Liver (tissue), 9 donors: ENCODE measurements around the gene STK4. TPM values are rescaled to one million over a fixed set of nuclear protein-coding genes. Genes with fewer than 3 reads are reported as not detected.

Experiments used
- DNase-seq: peaks from one replicate; pipeline ENCODE4 v3.0.0-alpha.2; 2017; ENCODE audit warnings: low spot score
- H3K27ac ChIP-seq, 2 donors: one replicate each; pipeline ENCODE4 v1.7.0; 2013; ENCODE audit warnings: inconsistent platforms in 2 of 2, low read length in 2 of 2, control low read depth in 1 of 2, low read depth in 1 of 2, mild to moderate bottlenecking in 1 of 2
- H3K27me3 ChIP-seq, 4 donors: one replicate each; pipeline versions ENCODE4 v1.6.1 to v1.7.0; 2013; ENCODE audit warnings: low read length in 3 of 4, inconsistent platforms in 1 of 4, mild to moderate bottlenecking in 1 of 4, moderate library complexity in 1 of 4; ENCODE audit not compliant: control insufficient read depth in 4 of 4, insufficient read depth in 4 of 4
- H3K36me3 ChIP-seq, 4 donors: one replicate each; pipeline versions ENCODE4 v1.6.1 to v1.7.0; 2013; ENCODE audit warnings: low read length in 3 of 4, mild to moderate bottlenecking in 3 of 4, low read depth in 1 of 4, moderate library complexity in 1 of 4; ENCODE audit not compliant: control insufficient read depth in 4 of 4, insufficient read depth in 3 of 4
- H3K4me1 ChIP-seq, 4 donors: one replicate each; pipeline versions ENCODE4 v1.6.1 to v1.7.0; 2013; ENCODE audit warnings: low read length in 3 of 4, mild to moderate bottlenecking in 3 of 4, moderate library complexity in 1 of 4; ENCODE audit not compliant: control insufficient read depth in 4 of 4, insufficient read depth in 4 of 4
- H3K4me3 ChIP-seq, 3 donors: one replicate each; pipeline versions ENCODE4 v1.6.1 to v1.7.0; 2013; ENCODE audit warnings: low read length in 3 of 3, control low read depth in 1 of 3, low read depth in 1 of 3, mild to moderate bottlenecking in 1 of 3
- H3K9ac ChIP-seq, 2 donors: one replicate each; pipeline ENCODE4 v1.7.0; 2013; ENCODE audit warnings: low read length in 2 of 2, mild to moderate bottlenecking in 2 of 2, moderate library complexity in 2 of 2, control low read depth in 1 of 2, low read depth in 1 of 2
- H3K9me3 ChIP-seq, 4 donors: one replicate each; pipeline versions ENCODE4 v1.6.1 to v1.7.0; 2013; ENCODE audit warnings: low read length in 3 of 4; ENCODE audit not compliant: control insufficient read depth in 4 of 4
- ATF3 ChIP-seq: IDR thresholded peaks from 2 replicates; pipeline ENCODE4 v1.6.1; 2016; ENCODE audit warnings: antibody characterized with exemption
- EGR1 ChIP-seq, 2 donors: IDR thresholded peaks; 2 replicates each; pipeline ENCODE4 v1.6.1; 2016 to 2018; ENCODE audit warnings: antibody characterized with exemption in 2 of 2, low read depth in 2 of 2
- FOXA1 ChIP-seq: IDR thresholded peaks from 2 replicates; pipeline ENCODE4 v1.6.1; 2016; ENCODE audit warnings: antibody characterized with exemption
- FOXA2 ChIP-seq: IDR thresholded peaks from 2 replicates; pipeline ENCODE4 v1.6.1; 2016; ENCODE audit warnings: antibody characterized with exemption
- GABPA ChIP-seq, 2 donors: IDR thresholded peaks in 1 of 2; conservative IDR thresholded peaks in 1 of 2; 2 replicates each; pipeline ENCODE4 v1.6.1; 2016; ENCODE audit warnings: antibody characterized with exemption in 2 of 2, mild to moderate bottlenecking in 1 of 2, moderate library complexity in 1 of 2
- HNF4A ChIP-seq, 2 donors: conservative IDR thresholded peaks; 2 replicates each; pipeline ENCODE4 v1.6.1; 2016; ENCODE audit warnings: antibody characterized with exemption in 2 of 2, mild to moderate bottlenecking in 2 of 2
- HNF4G ChIP-seq: IDR thresholded peaks from 2 replicates; pipeline ENCODE4 v1.6.1; 2016; ENCODE audit warnings: antibody characterized with exemption
- JUND ChIP-seq, 2 donors: IDR thresholded peaks; 2 replicates each; pipeline ENCODE4 v1.6.1; 2016; ENCODE audit warnings: antibody characterized with exemption in 2 of 2
- NR2F2 ChIP-seq: IDR thresholded peaks from 2 replicates; pipeline ENCODE4 v1.6.1; 2016; ENCODE audit warnings: antibody characterized with exemption
- RAD21 ChIP-seq, 2 donors: IDR thresholded peaks; 2 replicates each; pipeline ENCODE4 v1.6.1; 2016; ENCODE audit warnings: antibody characterized with exemption in 2 of 2, mild to moderate bottlenecking in 2 of 2
- REST ChIP-seq: IDR thresholded peaks from 2 replicates; pipeline ENCODE4 v1.6.1; 2016; ENCODE audit warnings: antibody characterized with exemption, mild to moderate bottlenecking
- RXRA ChIP-seq, 2 donors: IDR thresholded peaks; 2 replicates each; pipeline ENCODE4 v1.6.1; 2017 to 2018; ENCODE audit warnings: antibody characterized with exemption in 2 of 2, mild to moderate bottlenecking in 1 of 2
- SP1 ChIP-seq: IDR thresholded peaks from 2 replicates; pipeline ENCODE4 v1.6.1; 2018; ENCODE audit warnings: antibody characterized with exemption, mild to moderate bottlenecking
- TAF1 ChIP-seq: conservative IDR thresholded peaks from 2 replicates; pipeline ENCODE4 v1.6.1; 2016; ENCODE audit warnings: antibody characterized with exemption, mild to moderate bottlenecking
- YY1 ChIP-seq: IDR thresholded peaks from 2 replicates; pipeline ENCODE4 v1.6.1; 2016; ENCODE audit warnings: antibody characterized with exemption, mild to moderate bottlenecking
- WGBS: extraction: QIAGEN DNeasy Blood & Tissue Kit; methylation state at CpG from one replicate; pipeline ENCODE4 v1.1.7; 2013; 5-methylcytosine and 5-hydroxymethylcytosine counted together
- polyA plus RNA-seq, 2 donors: library from polyadenylated mRNA; stranded (reverse) in 1 of 2; unstranded in 1 of 2; fragments of 200-250 nt in 1 of 2; fragments of >200 nt in 1 of 2; fragmentation: Nextera tagmentation in 1 of 2; extraction: Ambion mirVana in 1 of 2; gene quantifications; one replicate each; pipeline versions ENCODE4 v1.2.1 to v1.2.3, GENCODE V29; 2013 to 2015
- total RNA-seq, 2 donors: library from RNA; depleted of rRNA; stranded (reverse); fragments of >200 nt; gene quantifications; one replicate each; pipeline ENCODE4 v1.2.3, GENCODE V29; 2014
- TF ChIP-seq, protein P1 (sequence below): IDR thresholded peaks from 2 replicates; pipeline ENCODE4 v1.6.1; 2016; ENCODE audit warnings: antibody characterized with exemption
- TF ChIP-seq, protein P2 (sequence below): IDR thresholded peaks from 2 replicates; pipeline ENCODE4 v1.6.1; 2016; ENCODE audit warnings: antibody characterized with exemption
- TF ChIP-seq, protein P3 (sequence below): fragments of 150-350 bp; IDR thresholded peaks from 2 replicates; pipeline ENCODE4 v1.5.1; 2017; ENCODE audit warnings: improper control_type of control experiment, low read depth, low read length; ENCODE audit not compliant: missing input control
- donor health status: healthy.
- donor health status: healthy.
- donor health status: healthy.
- donor health status: healthy.
- donor health status: healthy.

Gene STK4
- total and polyA plus RNA-seq, 4 donors, result 3.7 to 20.8 (median 13.9) TPM

DNA sequence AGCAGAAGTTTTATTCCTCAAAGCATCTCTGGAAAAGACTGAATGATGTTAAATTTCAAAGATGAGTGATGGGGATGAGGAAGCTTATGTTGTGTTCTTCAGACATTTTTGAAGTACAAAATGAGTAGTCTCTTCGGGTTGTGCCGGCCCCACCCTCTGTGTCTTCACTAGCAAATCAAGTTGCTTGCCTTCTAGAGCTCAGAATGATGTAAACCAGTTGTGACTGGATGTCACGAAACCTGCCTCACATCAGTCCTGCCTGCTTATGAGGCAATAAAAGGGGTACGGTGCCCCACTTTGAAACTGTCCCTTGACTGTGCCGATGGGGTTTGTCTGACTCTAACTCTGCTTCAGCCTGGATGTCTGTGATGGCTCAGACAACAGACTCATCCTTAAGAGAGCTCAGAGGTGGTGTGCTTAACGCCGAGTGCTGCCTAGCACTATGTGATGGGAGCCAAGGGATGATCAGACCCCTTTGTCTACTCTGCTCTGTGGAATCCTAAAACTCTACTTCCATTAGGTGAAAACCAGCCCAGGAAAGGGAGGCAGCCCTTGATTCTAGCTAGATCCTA lies 25.1 kb upstream of the STK4 start:
- Histone ChIP-seq H3K9ac (no peak overlapping the region), H3K27me3 (no peaks in the 10 kb centered on the region), H3K27ac (no peak overlapping the region), H3K36me3 (peaks cover 8 to 53% (median 23%) of the 10 kb centered on the region in 4 donors), H3K4me1 (peaks cover 0 to 2% (median under 1%) of the 10 kb centered on the region in 4 donors), H3K9me3 (no peaks in the 10 kb centered on the region), H3K4me3 (no peak overlapping the region)
- WGBS, result 92% methylated on average over 7 of the region's 7 CpGs
- TF ChIP-seq FOXA2 (no peak), EGR1 (IDR thresholded peaks at IDR 0.05; ENCODE audit: low read depth in 2 of 2) (no peak), RXRA (IDR thresholded peaks at IDR 0.05) (no peak), HNF4G (no peak), ATF3 (no peak), HNF4A (conservative IDR thresholded peaks at IDR 0.05) (no peak), JUND (IDR thresholded peaks at IDR 0.05) (no peak), RAD21 (IDR thresholded peaks at IDR 0.05) (no peak), TAF1 (no peak), NR2F2 (no peak), FOXA1 (no peak), YY1 (no peak), GABPA (IDR thresholded peaks at IDR 0.05 in 1 of 2, conservative IDR thresholded peaks at IDR 0.05 in 1 of 2) (no peak), SP1 (no peak), REST (no peak)
- TF ChIP-seq, protein P1, sequence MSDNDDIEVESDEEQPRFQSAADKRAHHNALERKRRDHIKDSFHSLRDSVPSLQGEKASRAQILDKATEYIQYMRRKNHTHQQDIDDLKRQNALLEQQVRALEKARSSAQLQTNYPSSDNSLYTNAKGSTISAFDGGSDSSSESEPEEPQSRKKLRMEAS, result no peak
- TF ChIP-seq, protein P2, sequence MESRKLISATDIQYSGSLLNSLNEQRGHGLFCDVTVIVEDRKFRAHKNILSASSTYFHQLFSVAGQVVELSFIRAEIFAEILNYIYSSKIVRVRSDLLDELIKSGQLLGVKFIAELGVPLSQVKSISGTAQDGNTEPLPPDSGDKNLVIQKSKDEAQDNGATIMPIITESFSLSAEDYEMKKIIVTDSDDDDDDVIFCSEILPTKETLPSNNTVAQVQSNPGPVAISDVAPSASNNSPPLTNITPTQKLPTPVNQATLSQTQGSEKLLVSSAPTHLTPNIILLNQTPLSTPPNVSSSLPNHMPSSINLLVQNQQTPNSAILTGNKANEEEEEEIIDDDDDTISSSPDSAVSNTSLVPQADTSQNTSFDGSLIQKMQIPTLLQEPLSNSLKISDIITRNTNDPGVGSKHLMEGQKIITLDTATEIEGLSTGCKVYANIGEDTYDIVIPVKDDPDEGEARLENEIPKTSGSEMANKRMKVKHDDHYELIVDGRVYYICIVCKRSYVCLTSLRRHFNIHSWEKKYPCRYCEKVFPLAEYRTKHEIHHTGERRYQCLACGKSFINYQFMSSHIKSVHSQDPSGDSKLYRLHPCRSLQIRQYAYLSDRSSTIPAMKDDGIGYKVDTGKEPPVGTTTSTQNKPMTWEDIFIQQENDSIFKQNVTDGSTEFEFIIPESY, result no peak
- TF ChIP-seq, protein P3, sequence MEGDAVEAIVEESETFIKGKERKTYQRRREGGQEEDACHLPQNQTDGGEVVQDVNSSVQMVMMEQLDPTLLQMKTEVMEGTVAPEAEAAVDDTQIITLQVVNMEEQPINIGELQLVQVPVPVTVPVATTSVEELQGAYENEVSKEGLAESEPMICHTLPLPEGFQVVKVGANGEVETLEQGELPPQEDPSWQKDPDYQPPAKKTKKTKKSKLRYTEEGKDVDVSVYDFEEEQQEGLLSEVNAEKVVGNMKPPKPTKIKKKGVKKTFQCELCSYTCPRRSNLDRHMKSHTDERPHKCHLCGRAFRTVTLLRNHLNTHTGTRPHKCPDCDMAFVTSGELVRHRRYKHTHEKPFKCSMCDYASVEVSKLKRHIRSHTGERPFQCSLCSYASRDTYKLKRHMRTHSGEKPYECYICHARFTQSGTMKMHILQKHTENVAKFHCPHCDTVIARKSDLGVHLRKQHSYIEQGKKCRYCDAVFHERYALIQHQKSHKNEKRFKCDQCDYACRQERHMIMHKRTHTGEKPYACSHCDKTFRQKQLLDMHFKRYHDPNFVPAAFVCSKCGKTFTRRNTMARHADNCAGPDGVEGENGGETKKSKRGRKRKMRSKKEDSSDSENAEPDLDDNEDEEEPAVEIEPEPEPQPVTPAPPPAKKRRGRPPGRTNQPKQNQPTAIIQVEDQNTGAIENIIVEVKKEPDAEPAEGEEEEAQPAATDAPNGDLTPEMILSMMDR, result no peak
- DNase-seq, result no peak
